Stimulated activated CD4-positive, alpha-beta T cell treated with anti-CD3 and anti-CD28 coated beads, Interleukin-4, amount 100 ng/mL, for 48 hours (primary cell): Measurements from ENCODE around the gene SLC36A3.
"Not testable (repeated sequence)": the region's sequence is repeated elsewhere in the genome, so short reads cannot be mapped to it uniquely, and the experiment has no call there.

ENCODE experiments used
- DNase-seq, 2 donors: peaks; one replicate each; pipeline ENCODE4 v3.0.0-alpha.2; 2020; ENCODE audit warnings: low read depth in 2 of 2

Gene SLC36A3

DNA sequence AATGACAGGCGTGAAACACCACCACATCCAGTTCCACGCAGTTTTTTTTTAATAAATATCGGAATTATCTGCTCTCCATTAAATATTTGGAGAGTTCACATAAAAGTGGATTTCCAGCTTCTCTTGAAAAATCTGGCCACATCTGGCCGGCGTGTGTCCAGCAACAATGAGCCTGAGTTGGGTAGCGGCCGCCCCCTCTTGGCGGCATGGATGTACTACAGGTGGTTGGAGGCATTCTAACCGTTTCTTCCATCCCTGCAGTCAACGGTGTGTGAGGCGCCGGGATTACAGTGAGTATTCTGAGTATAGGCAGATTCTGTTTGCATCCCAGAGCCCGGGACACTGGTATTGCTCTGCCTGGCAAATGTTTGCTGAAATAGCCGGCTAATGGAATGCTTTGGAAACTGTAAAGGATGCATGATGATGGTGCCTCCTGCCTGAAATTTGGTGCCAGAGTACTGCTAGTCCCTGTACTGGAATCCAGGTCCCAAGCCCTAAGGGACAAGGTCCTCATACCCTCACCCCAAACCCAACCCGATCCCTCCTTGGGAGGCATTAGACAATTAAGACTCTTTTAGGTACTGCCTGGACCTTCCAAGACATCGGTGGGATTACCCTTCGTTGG lies 64.2 kb downstream of the SLC36A3 start:
- peak in 1 of 2 donors; percentile 63 for DNase-seq

DNA sequence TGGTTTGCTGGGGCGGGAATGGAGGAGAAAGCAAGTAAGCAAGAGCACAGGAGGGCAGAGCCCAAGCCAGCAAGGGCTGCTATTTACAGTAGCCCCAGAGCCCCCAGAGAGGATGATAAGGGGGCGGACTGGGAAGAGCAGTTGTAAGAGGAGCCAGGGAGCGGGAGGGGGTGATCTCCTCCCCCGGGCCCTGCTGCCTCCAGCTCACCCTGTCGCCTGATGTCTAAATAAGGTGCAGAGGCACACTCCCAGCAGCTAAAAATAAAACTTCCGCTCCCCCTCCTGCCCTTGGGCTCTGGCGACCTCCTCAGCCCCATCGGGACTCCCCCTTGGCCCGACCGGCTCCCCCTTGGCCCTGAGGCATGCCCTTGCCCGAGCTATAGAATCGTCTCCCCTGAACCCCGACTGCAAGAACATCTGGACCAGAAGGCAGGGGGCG lies 65.2 kb downstream of the SLC36A3 start:
- DNase-seq = no peak

DNA sequence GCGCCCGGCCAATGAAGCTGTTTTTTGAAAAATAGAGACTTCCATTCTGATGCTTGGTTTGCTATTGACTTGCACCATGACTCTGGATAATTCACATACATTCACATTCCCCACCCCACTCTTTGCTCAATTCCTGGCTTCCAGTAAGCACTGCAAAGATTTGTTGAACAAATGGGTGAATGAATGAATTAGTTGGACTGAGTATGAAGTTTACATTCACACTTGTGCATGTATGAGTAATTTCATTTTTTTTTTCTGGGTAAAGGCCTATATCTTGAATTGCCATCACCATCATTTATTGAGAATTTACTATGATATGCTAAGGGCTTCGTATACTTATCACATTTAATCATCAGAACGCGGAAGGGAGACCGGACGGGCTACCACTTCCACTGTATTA lies 65.9 kb downstream of the SLC36A3 start:
- no peak for DNase-seq

DNA sequence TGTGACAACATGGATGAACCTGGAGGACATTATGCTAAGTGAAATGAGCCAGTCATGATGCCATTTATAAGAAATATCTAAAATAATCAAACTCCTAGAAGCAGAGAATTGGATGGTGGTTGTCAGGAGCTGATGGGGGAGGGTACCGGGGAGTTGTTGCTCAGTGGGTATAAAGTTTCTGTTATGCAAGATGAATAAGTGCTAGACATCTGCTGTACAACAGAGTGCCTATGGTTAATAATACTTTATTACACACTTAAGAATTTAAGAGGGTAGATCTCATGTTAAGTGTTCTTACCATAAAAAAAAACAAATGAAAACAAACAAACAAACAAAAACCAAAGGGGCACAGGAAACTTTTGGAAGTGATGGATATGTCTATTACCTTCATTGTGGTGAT lies 66.7 kb downstream of the SLC36A3 start:
- DNase-seq = no peak

DNA sequence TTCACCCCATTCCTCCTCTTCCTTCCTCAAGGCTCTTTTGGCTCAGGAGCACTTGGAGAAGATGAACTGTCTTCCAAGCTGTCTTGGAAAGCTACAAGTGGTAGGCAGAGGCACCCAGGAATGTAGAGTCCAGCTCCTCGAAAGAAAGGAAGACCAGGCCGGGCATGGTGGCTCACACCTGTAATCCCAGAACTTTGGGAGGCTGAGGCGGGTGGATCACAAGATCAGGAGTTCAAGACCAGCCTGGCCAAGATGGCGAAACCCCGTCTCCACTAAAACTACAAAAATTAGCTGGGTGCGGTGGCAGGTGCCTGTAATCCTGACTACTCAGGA lies 68.4 kb downstream of the SLC36A3 start:
- not testable (repeated sequence) for DNase-seq

DNA sequence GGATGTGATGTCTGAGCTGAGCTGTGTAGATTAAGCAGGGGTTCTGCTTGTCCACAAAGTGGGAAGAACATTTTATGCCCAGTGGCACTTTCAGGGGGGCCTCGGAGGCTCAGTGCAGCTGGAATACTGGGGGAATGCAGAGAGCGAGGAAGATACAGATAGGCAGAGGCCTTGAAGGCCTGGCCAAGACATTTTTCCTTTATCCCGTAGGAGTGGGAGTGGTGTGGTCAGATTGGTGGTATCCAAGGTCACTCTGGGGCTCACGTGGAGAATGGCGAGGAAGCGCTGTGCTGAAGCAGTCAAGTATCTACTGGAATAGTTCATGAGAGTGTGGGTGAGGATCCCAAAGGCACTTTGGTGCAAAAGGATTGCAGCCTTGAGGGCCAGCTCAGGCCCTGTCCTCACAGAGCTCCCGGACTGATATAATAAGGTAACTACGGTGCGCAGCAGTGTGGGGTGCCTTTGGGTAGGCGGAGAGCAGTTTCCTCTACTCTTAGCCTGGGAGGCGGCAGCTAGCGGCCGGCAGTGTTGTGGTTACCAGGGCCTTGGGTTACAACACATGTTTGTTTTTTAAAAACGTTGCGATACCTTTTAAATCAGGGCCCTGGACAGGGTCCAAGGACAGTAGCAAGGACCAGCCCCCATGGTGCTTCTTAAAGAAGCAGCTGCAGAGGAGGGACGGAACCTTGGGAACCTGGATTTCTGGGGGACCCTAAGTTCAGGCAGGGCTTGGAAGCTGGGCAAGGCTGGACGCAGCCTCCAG lies 68.9 kb downstream of the SLC36A3 start:
- DNase-seq = no peak

DNA sequence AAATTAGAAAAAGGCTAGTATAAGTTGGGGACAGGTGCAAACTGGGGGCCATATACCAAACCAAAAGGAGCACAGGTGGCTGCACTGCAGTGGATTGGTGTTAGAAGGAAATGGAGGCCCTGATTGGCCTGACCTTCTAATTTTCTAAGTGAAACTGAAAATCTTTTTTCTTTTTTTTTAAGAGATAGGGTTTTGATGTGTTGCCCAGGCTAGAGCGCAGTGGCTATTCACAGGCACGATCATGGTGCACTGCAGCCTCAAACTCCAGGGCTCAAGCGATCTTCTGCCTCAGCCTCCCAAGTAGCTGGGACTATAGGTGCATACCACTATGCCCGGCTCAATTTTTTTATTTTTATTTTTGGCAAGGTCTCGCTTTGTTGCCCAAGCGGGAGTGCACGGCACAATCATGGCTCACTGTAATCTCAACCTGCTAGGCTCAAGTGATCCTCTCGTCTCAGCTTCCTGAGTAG lies 69.9 kb downstream of the SLC36A3 start:
- no peak for DNase-seq

DNA sequence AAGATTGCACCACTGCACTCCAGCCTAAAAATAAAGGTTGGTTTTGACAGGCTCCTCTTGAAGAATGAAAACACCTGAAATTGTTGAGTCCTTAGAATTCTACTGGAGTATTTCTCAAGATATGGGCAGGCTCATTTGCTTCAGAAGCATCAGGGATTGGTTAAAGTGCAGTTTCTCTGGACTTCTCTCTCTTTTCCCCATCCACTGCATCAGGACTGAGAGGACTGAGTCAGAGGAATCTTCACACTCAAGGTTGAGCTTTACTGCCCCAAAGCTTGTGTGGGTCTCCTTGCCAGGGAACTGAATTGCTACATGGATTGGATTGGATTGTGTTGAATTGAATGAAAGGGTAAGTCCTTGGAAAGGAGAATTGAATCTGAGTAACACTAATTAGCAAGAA lies 72.2 kb downstream of the SLC36A3 start:
- no peak for DNase-seq

DNA sequence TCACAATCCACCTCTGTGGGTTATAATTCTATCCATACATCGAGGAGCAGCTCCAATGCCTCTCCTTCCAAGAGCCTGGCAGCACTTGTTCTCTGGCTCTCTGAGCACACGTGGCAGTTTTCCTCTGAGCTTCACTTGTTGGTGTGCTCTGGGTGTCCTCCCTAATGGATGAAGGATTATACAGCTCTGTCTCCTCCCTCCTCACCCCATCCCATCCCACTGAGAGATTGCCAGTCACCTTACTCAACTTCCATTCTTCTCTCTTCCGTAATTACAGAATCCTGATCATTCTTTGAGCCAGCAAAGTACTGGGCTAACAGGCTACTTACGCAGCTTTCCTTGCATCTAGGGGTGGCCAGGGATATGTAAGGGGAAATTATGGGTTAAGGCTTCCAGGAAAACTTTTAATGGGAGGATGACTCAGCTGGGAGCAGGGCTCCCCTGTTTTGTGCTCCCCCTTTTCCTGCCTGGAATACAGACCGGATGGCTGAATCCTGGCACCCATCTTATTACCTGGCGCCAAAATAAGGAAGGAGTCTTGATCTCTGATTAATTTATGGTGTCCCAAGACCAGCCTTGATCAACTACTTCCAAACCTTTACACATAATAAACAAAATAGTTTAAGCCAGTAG lies 73.4 kb downstream of the SLC36A3 start:
- DNase-seq = no peak

DNA sequence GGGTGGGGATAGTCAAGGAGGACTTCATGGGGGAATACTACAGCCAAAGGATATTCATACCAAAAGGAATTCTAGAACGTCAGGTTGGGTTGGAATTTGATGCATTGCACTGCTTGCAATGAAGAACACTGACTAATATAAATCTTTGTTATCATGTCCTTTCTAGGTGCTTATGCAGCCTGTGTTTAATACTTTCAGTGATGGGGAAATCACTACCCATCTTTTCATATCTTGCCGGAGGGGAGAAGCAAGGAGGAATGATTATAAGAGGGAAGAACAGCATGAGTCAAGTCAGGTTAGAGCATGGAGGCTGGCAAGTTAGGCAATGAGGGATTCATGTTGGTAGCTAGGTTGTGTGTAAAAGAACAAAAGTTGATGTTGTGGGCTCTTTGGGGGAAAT lies 74.6 kb downstream of the SLC36A3 start:
- no peak for DNase-seq

DNA sequence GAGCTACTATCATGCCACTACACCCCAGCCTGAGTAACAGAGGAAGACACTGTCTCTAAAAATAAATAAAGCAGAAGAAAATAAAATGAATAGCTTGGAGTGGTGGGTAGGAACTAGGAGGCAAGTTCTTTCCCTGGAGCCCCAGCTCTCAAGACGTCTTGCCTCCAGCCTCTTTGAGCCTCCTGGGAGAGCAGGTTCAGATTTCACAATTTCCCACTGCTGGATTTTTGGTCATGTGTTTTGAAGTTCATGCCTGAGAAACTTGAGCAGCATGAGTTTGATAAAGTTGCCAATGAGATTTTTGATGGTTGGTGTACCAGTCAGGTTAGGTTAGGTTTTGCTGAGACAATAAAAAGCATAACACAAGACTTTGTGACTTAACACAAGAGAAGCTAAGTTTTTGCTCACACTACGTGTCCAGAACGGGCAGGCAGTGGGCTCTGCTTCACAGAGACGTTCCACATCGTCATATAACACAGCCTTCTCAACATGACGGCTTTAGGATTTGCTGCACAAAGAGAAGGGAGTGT lies 75.6 kb downstream of the SLC36A3 start:
- no peak for DNase-seq
